ENCODE measurements around the gene KRT81. TPM values are rescaled to one million over a fixed set of nuclear protein-coding genes. Genes with fewer than 3 reads are reported as not detected.

KRT81 gene
- total and polyA plus RNA-seq, 2 of the 4 experiments (the other 2 are of a cell fraction), result under 0.01 to 0.05 TPM

DNA sequence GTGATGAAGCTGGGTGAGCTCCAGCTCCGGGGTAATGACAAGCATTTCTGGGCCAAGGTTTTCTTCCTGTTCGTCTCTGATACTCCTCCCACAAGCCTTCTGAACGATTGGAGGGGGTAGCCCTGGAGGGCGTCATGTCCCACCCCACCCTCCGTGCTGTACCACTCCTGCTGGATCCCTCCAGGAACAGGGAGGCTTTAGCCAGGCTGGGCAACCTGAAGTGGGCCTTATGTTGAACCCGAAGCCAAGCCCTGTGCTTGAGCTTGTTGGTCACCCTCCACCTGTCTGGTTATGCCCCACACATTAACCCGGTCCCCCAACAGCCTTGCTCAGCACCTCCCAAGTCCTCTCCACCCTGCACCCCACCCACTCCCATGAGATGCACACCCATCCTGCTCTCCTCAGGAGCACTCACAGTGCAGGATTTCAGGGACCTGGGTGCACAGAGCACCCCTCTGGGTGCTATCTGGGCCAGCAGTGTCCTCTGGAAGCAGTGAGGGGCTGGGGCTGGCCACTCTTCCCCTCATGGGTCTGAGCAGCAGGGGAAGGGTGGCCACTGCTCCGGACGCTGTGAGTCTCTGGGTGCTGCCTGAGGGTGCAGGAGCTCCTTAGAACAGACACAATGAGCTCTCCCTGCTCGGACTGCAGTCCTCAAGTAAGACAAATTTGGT, 36.6 kb upstream of the KRT81 start (continued):
- TF ChIP-seq FOS (IDR thresholded peaks at IDR 0.05; ENCODE audit: low read depth, low read length), result no peak

GRCh38 chr12:52327052-52327829, 35.9 kb upstream of the KRT81 start:
- Histone ChIP-seq H4K20me1 (ENCODE audit: insufficient read depth, low read length) (no peaks in the 10 kb centered on the region), H3K4ac (ENCODE audit: low read depth, low read length) (no peak overlapping the region), H3K9me1 (ENCODE audit: insufficient read depth, low read length) (no peaks in the 10 kb centered on the region), H3K9ac (ENCODE audit: low read depth, low read length) (no peak overlapping the region), H4K5ac (ENCODE audit: low read depth, low read length) (no peak overlapping the region), H3K4me2 (ENCODE audit: low read depth, low read length) (no peak overlapping the region), H3K4me3 (ENCODE audit: insufficient read depth, low read depth, low read length) (no peak overlapping the region), H2BK20ac (ENCODE audit: low read depth, low read length) (no peak overlapping the region), H2AFZ (replicated peaks; ENCODE audit: low read length, poor library complexity) (peak overlapping the region; percentile 2), H4K91ac (ENCODE audit: insufficient read depth, low read depth, low read length) (no peak overlapping the region; the same call in 1 of the 2 replicates), H3K36me3 (ENCODE audit: control insufficient read depth, insufficient read depth, low read length) (no peaks in the 10 kb centered on the region), H3K14ac (replicated peaks; ENCODE audit: low read depth, low read length) (no peak overlapping the region), H3K56ac (ENCODE audit: extremely low read depth, insufficient read depth, low read length) (no peak overlapping the region), H4K8ac (ENCODE audit: low read depth in 2 of 2, low read length in 2 of 2) (no peak overlapping the region), H3K23ac (ENCODE audit: low read depth, low read length) (no peak overlapping the region), H3K4me1 (ENCODE audit: control insufficient read depth, insufficient read depth, low read length) (no peaks in the 10 kb centered on the region), H3K18ac (ENCODE audit: low read depth, low read length) (no peak overlapping the region), H2BK15ac (ENCODE audit: low read depth, low read length) (no peak overlapping the region), H2BK5ac (ENCODE audit: low read depth, low read length, poor library complexity, severe bottlenecking) (no peak overlapping the region), H2AK5ac (ENCODE audit: low read depth, low read length) (no peak overlapping the region), H3K9me3 (ENCODE audit: control insufficient read depth, insufficient read depth, low read length) (no peaks in the 10 kb centered on the region), H2BK120ac (ENCODE audit: low read depth, low read length) (no peak overlapping the region), H3K79me1 (ENCODE audit: low read depth in 1 of 2, low read length in 2 of 2) (no peaks in the 10 kb centered on the region), H2AK9ac (replicated peaks; ENCODE audit: low read depth, low read length, poor library complexity) (no peak overlapping the region), H3K27me3 (ENCODE audit: control insufficient read depth, insufficient read depth, low read length) (peaks cover 55% of the 10 kb centered on the region), H3K27ac (ENCODE audit: insufficient read depth, low read length) (no peak overlapping the region)
- ChIA-PET POLR2A (ENCODE audit: unreplicated experiment) (no interaction called here), CTCF (interaction anchor here (0.5 to 1.8 kb wide), 18 partner anchors 8 to 302 kb away, joined by 3 to 8 read pairs (median 4); no protein-coding TSS in a partner anchor)
- in situ Hi-C loops (cut with MboI; ENCODE audit: low sequenced_read_pairs), result loop anchor here (5.0 kb wide), 1 partner anchor 170 kb away; no protein-coding TSS in a partner anchor
- intact Hi-C loops (cut with micrococcal nuclease), result loop anchor here (1.0 to 2.0 kb wide), 3 partner anchors 48 to 171 kb away; no protein-coding TSS in a partner anchor
- ATAC-seq (ENCODE audit: low read depth), result peak; percentile 98
- no CpG with 5 or more reads among the region's 11 CpGs for WGBS, 2 experiments (ENCODE audit: extremely low coverage in 2 of 2, insufficient read length in 1 of 2)
- dilution Hi-C loops (cut with HindIII; ENCODE audit: low sequenced_read_pairs, unreplicated experiment), result no loop called here
- no TSS peak for BruUV-seq (replicated peaks)
- peak; percentile 91 for DNase-seq
- TF ChIP-seq RCOR1 (IDR thresholded peaks at IDR 0.05; ENCODE audit: insufficient replicate concordance, low read length), result peak; percentile 76
- no peak for TF ChIP-seq USF2 (IDR thresholded peaks at IDR 0.05; ENCODE audit: low read depth, low read length)
- no peak for TF ChIP-seq MAZ (IDR thresholded peaks at IDR 0.05; ENCODE audit: borderline replicate concordance, low read depth, low read length)
- TF ChIP-seq RAD21 (IDR thresholded peaks at IDR 0.05; ENCODE audit: low read length), result peak; percentile 96
- TF ChIP-seq FOS (IDR thresholded peaks at IDR 0.05; ENCODE audit: low read depth, low read length), result peak; percentile 67
- TF ChIP-seq POLR2A (IDR thresholded peaks at IDR 0.05; ENCODE audit: low read depth, low read length), result no peak
- TF ChIP-seq CTCF (conservative IDR thresholded peaks at IDR 0.05; ENCODE audit: low read depth, low read length), result peak; percentile 99; the same call in 1 of the 2 replicates
- TF ChIP-seq CHD1 (IDR thresholded peaks at IDR 0.05; ENCODE audit: low read depth, low read length), result no peak
- peak; percentile 99 for TF ChIP-seq SMC3 (IDR thresholded peaks at IDR 0.05; ENCODE audit: low read depth, low read length)
- TF ChIP-seq NFE2L2 (IDR thresholded peaks at IDR 0.05; ENCODE audit: low read depth, low read length), result no peak
- no peak for TF ChIP-seq RFX5 (IDR thresholded peaks at IDR 0.05; ENCODE audit: low read depth, low read length)

Data from IMR-90 (cell line).